HL-60 (cell line): ENCODE measurements around the gene CADM1.

Experiments
- DNase-seq, 2 experiments: peaks; one replicate each; pipeline ENCODE4 v3.0.0-alpha.2; 2010 to 2020; ENCODE audit warnings: low read depth in 1 of 2, low spot score in 1 of 2
- H3K27ac ChIP-seq: fragments of 250-450 bp; sonication (Bioruptor Pico); replicated peaks from 2 replicates; pipeline ENCODE4 v1.5.1; 2020; ENCODE audit warnings: mild to moderate bottlenecking, moderate library complexity
- H3K27me3 ChIP-seq: fragments of 250-450 bp; sonication (Bioruptor Pico); 2 replicates; pipeline ENCODE4 v1.5.1; 2021; ENCODE audit warnings: mild to moderate bottlenecking, moderate library complexity; ENCODE audit not compliant: insufficient read depth, poor library complexity, severe bottlenecking
- H3K4me3 ChIP-seq: replicated peaks from 2 replicates; pipeline ENCODE4 v1.5.1; 2011; ENCODE audit warnings: mild to moderate bottlenecking, control low read depth, low read length; ENCODE audit not compliant: insufficient read depth
- GABPA ChIP-seq: IDR thresholded peaks from 2 replicates; pipeline ENCODE4 v1.6.1; 2012; ENCODE audit warnings: low read depth
- POLR2AphosphoS5 ChIP-seq: IDR thresholded peaks from 2 replicates; pipeline ENCODE4 v1.6.1; 2012; ENCODE audit warnings: low read depth
- SPI1 ChIP-seq: IDR thresholded peaks from 2 replicates; pipeline ENCODE4 v1.6.1; 2012; ENCODE audit warnings: low read depth, mild to moderate bottlenecking, borderline replicate concordance
- TF ChIP-seq, protein P1 (sequence below): IDR thresholded peaks from one replicate; pipeline ENCODE4 v1.5.1; 2011; ENCODE audit warnings: low read length, control low read depth, inconsistent platforms; ENCODE audit not compliant: insufficient read depth
- TF ChIP-seq, protein P2 (sequence below): IDR thresholded peaks from 2 replicates; pipeline ENCODE4 v1.6.1; 2012; ENCODE audit warnings: low read depth; ENCODE audit not compliant: insufficient replicate concordance

The CADM1 gene

DNA sequence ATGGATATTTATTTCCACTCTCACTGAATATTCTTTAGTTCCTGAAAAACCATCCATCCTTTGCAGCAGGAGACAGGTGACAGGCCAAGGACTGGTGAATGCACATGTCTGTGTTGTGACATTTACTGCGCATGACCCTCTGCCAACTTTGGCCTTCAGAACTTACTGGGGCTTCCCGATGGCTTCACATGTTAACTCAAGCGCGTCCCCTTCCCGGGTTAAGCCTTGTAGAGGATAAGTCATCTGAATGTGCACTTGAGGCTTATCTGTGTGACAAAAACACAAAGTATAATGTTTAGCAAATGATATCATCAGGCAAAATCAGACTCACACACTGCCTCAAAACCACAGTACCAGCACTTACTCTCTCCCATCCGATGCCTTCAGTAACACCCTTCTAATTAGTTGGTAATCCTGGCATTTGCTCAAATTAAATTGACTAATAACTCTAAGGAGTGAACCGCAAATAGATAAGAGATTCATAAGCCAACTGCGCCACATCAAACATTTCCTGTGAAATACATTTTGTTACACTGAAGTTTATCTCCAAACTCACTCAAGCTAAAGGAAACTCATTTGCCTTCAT, 286.4 kb downstream of the CADM1 start:
- no peak for DNase-seq
- TF ChIP-seq, protein P1, sequence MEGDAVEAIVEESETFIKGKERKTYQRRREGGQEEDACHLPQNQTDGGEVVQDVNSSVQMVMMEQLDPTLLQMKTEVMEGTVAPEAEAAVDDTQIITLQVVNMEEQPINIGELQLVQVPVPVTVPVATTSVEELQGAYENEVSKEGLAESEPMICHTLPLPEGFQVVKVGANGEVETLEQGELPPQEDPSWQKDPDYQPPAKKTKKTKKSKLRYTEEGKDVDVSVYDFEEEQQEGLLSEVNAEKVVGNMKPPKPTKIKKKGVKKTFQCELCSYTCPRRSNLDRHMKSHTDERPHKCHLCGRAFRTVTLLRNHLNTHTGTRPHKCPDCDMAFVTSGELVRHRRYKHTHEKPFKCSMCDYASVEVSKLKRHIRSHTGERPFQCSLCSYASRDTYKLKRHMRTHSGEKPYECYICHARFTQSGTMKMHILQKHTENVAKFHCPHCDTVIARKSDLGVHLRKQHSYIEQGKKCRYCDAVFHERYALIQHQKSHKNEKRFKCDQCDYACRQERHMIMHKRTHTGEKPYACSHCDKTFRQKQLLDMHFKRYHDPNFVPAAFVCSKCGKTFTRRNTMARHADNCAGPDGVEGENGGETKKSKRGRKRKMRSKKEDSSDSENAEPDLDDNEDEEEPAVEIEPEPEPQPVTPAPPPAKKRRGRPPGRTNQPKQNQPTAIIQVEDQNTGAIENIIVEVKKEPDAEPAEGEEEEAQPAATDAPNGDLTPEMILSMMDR, result no peak
- TF ChIP-seq POLR2AphosphoS5 (no peak), GABPA (no peak), SPI1 (no peak)
- TF ChIP-seq, protein P2, sequence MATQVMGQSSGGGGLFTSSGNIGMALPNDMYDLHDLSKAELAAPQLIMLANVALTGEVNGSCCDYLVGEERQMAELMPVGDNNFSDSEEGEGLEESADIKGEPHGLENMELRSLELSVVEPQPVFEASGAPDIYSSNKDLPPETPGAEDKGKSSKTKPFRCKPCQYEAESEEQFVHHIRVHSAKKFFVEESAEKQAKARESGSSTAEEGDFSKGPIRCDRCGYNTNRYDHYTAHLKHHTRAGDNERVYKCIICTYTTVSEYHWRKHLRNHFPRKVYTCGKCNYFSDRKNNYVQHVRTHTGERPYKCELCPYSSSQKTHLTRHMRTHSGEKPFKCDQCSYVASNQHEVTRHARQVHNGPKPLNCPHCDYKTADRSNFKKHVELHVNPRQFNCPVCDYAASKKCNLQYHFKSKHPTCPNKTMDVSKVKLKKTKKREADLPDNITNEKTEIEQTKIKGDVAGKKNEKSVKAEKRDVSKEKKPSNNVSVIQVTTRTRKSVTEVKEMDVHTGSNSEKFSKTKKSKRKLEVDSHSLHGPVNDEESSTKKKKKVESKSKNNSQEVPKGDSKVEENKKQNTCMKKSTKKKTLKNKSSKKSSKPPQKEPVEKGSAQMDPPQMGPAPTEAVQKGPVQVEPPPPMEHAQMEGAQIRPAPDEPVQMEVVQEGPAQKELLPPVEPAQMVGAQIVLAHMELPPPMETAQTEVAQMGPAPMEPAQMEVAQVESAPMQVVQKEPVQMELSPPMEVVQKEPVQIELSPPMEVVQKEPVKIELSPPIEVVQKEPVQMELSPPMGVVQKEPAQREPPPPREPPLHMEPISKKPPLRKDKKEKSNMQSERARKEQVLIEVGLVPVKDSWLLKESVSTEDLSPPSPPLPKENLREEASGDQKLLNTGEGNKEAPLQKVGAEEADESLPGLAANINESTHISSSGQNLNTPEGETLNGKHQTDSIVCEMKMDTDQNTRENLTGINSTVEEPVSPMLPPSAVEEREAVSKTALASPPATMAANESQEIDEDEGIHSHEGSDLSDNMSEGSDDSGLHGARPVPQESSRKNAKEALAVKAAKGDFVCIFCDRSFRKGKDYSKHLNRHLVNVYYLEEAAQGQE, result no peak
- no peak overlapping the region for H3K27ac ChIP-seq

DNA sequence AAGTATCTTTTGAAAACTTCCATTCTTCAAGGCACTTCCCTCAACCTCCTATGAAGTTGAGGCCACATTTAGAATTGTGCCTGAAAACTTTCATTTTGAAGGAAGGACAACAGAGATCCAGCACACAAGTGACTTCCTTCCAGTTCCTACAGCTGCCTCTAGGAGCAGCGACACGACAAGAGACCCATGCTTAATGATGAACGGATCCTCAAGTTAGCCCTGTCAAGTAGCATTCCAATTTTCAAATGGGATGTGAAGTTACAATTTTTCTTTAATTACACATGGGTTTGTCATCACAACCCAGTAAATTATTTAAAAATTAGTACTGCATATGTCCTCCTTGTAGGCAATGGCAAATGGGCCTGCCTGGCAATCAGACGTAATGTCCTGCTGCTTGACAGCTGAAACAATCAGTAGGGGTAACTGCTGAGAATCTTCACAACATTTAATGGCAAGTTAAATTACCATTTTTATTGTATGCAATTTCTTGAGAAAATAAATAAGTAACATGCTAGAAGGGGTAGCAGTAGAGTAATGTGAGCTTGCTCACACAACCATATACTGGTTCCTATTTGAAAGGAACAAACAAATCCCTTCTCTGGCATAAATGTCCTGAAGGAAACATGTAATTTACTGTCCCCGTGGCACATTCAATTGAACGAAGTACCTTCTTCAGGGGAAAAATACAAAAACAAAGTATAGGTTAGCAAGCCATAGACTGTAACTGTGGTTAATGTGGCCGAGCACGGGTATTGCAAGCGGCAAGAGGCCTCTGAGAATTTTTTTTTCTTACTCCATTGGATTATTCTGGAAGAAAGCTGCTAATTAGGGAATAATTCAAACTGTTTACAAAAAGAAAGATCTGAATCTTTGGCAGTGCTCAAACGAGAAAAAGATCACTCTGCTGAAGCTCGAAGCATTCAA, 288.3 kb downstream of the CADM1 start:
- DNase-seq, result no peak

More for the DNA sequence above, 286.4 kb downstream of the CADM1 start:
- no peaks in the 10 kb centered on the region for H3K27me3 ChIP-seq
- H3K4me3 ChIP-seq, result no peak overlapping the region

DNA sequence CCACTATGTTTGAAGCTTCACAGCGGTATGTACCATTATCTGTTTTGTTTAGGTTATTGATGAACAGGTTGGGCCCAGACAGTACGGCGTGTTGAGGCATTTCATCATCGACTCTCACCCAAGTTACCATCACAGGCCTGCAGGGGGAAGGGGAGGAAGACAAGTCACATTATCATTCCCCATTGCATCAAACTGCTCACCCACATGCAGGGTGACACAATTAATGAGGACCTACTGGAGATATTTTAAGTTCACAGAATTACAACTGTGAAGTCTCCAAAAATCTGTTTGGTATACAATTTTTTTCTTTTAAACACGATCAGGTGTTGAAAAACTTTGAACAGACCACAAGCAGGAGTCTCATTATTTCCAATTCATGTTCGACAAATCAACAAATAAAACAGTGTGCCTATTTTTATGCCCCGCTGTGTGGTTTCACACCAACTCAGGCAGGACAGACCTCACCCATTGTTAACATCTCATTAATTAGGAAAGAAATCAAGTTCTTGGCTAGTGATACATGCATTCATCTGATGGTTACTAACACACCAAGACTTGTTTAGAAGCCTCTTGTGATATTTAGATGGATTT, 289.5 kb downstream of the CADM1 start:
- no peak for TF ChIP-seq GABPA
- TF ChIP-seq POLR2AphosphoS5, result no peak
- Histone ChIP-seq H3K27ac (no peak overlapping the region), H3K4me3 (no peak overlapping the region), H3K27me3 (no peaks in the 10 kb centered on the region)
- no peak for DNase-seq

More for the DNA sequence above, 288.3 kb downstream of the CADM1 start:
- Histone ChIP-seq H3K4me3 (no peak overlapping the region), H3K27ac (no peak overlapping the region), H3K27me3 (no peaks in the 10 kb centered on the region)
- TF ChIP-seq, protein P1, result peak; percentile 15
- TF ChIP-seq GABPA (no peak), POLR2AphosphoS5 (no peak), SPI1 (peak; percentile 31; the same call in 1 of the 2 replicates)
- TF ChIP-seq, protein P2, result no peak

DNA sequence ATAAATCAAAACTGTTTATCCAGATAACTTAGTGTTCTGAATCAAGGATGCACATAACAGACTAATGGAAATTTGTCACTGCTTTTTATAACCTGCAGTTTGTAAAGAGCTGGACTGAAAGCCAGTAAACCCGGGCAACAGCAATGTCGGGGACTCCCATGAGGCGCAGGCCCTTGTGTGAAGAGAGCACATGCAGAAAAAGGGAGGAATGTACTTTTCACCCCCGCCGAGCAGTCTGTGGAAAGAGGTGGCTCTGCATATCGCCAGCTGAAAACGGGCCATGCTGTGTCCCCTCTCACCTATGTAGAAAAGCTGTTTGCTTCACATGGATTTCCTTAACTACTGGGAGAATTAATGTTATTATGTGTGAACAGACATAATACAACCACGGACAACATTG, 291.2 kb downstream of the CADM1 start:
- Histone ChIP-seq H3K4me3 (no peak overlapping the region), H3K27ac (no peak overlapping the region), H3K27me3 (no peaks in the 10 kb centered on the region)
- no peak for DNase-seq
- TF ChIP-seq GABPA, result no peak
- TF ChIP-seq, protein P2, result no peak
- no peak for TF ChIP-seq SPI1
- no peak for TF ChIP-seq POLR2AphosphoS5
- TF ChIP-seq, protein P1, result no peak
